ENCODE measurements around the gene CRYBB1.

CRYBB1 gene

DNA sequence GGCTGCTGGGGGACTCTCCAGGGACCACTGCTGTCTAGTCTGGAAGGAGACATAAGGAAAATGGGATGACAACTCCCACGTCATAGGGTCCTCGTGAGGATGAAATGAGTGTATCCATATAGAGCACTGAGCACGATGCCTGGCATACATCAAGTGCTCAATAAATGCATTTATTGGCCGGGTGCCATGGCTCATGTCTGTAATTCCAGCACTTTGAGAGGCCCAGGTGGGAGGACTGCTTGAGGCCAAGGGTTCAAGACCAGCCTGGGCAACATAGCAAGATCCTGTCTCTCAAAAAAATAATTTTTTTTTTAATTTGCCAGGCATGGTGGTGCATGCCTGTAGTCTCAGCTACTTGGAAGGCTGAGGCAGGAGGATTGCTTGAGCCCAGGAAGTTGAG lies 15.7 kb downstream of the CRYBB1 start:
- no peak for DNase-seq

DNA sequence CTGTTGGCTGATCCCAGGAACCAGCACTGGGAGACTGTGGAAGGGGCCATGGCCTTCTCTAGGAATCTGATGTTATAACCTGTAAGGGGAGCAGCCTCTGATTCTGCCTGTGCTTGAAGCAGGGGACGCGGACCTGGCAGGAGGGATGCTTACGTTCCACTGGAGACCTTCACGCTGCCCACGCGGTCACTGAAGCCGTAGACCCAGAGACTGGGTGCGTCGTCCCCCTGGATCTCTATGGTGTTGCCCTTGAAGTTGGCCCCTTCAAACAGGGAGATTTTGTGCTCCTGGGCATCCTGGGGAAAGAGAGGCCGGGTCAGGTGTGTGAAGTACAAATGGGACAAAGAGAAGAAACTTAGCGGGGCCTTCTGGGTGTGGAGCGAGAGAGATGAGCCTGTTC lies 16.1 kb downstream of the CRYBB1 start:
- no peak for DNase-seq

DNA sequence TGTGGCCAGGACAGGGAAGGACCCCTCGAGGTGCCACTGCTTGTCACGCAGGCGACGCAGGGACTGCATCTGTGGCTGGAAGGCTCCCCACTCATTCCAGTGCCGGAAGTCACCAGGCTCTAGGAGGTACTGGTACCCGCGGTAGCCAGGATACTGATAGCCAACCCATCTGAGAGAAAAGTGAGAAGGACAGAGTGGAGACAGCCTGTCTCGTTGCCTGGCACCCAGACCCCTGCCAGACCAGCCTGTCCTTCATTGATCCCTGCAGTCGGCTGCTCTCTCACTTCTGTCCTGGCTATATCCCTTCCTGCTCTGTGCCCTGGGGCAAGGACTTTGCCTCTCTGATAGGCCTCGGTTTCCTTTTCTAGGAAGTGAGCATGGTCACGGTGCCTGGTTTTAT lies 18.3 kb downstream of the CRYBB1 start:
- DNase-seq, result no peak

DNA sequence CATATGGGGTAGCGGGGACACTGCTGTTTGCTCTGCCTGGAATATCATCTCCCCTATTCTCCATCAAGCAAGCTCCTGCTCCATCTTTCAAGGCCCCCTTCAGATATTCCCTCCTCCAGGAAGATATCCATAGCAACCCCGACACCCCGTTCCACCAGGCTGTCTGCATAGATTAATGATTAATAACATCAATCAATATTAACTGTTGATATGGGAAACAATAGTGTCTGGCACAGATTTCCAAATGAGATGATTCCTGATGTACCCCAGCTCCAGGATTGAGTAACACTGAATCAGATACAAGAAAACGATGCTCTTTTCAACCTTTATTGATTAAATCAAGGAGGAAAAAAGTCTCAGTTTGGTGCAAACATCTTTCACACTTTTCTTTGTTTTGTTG lies 20.3 kb downstream of the CRYBB1 start:
- no peak for DNase-seq

DNA sequence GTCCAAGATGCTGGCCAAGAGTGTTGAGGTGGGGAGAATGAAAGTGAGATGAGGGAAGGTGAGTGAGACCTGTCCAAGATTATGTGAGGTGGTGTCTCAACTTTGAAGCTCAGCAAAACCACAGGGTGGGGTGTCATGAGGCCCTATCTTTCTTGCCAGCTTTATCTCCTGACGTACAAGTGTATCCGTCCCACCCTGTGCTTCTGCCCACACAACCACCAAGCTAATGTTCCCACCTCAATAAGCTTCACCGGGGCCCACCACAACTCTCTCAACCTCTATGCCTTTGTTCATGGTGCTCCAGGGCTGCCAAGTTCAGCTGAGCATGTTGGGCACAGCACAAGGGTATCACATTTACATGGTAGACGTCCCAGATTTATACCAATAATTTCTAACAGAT lies 20.8 kb downstream of the CRYBB1 start:
- DNase-seq, result no peak

DNA sequence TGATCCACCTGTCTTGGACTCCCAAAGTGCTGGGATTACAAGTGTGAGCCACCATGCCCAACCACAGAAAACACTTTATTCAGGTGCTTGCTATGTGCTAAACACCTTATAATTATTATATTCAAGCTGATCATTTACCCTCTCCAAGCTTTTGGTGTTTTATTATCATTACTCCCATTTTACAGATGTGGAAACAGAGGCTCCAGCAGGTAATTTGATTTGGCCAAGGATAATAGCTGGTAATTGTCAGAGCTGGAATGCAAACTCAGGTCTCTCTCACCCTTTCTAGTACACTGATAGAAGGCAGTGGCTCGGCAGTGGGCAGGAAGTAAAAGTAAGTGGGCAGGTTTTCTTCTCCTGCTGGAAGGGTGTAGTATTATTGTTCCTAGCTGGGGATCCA lies 24.1 kb downstream of the CRYBB1 start:
- no peak for DNase-seq

DNA sequence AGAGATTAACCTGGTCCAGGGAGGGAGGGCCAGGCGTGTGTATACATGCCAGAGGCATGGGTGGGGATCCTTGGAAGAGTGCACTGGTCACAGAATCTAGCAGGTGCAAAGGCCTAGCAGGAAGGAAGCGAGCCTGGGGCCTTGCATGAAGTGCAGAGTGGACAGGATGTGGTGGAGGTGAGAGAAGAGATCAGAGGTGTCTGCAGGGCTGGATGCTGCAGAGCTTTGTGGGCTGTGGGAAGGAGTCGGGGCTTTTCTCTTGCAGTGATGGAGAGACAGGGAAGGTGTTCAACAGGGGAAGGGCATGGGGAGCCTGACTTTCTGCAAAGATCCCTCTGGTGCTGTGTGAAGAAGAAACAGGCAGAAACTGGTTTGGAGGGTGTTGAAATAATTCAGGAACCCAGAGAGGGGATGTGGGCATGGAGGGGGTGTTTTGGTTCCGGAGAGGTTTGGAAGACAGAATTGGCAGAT lies 25.4 kb downstream of the CRYBB1 start:
- DNase-seq, result peak; percentile 61

DNA sequence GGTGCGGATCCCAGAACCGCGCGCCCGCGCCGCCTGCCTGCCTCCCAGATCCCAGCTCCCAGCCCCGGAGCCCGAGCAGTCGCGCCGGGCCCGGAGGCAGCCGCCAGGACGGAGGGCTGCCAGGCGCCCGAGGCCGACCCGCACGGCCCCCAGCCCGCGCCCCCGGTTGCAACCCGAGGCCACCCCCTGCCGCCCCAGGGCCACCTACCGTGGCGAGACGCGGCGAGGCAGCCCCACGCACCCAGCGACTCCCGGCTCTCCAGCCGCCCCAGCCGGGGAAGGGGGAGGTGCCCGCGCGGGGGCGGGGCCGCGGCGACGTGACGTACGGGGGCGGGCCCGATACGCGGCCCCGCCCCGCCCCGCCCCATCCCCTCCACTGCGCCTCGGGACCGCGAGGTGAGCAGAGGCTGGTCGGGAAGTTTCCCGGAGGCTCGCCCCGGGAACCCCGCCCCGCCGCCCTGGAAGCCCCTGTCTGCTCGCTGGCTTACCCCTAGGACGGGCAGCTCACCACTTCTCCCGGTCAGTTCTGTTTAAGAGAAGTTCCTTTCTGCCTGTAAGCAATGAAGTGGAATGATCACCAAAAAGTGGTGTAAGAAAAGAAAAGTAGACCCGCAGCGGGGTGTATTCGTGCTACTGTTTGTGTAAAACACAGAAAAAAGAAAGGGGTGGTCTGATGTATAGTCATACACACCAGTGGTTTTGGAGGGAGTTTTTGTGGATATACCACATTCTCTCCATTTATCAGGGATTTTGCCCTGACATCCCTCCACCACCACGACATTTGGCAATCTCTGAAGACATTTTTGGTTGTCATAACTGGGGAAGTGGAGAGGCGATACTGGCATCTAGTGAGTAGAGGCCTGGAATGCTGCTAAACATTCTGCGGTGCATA lies 27.7 kb downstream of the CRYBB1 start, which contains the start of gene TPST2:
Gene TPST2 (minus strand): TSS at position 288 of the 892 bp plus-strand sequence. CDS start 48,502 bp downstream, outside the sequence.
- DNase-seq, result peak; percentile 73

DNA sequence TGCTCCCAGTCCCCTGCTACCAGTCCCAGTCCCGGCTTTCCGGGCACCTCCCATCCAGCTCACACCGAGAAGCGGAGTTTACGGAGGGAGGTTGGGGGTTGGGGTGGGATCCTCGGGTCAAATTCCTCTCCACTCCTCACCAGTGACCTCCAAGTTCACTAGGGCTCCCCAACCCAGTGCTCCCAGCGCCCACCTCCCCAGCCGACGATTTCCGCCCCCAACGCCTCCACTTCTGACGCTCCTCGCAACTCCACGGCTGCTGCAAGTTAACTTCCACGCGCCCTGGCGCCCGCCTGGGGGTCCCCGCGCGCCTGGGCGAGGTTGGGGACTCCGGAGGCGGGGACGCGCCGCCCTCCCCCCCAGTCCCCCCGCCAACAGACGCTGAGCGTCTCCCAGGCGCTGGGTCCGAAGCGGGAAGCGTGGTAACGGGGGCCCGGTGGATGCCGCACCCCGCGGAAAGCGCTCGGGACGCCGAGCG lies 28.4 kb downstream of the CRYBB1 start:
- DNase-seq, result peak; percentile 23

DNA sequence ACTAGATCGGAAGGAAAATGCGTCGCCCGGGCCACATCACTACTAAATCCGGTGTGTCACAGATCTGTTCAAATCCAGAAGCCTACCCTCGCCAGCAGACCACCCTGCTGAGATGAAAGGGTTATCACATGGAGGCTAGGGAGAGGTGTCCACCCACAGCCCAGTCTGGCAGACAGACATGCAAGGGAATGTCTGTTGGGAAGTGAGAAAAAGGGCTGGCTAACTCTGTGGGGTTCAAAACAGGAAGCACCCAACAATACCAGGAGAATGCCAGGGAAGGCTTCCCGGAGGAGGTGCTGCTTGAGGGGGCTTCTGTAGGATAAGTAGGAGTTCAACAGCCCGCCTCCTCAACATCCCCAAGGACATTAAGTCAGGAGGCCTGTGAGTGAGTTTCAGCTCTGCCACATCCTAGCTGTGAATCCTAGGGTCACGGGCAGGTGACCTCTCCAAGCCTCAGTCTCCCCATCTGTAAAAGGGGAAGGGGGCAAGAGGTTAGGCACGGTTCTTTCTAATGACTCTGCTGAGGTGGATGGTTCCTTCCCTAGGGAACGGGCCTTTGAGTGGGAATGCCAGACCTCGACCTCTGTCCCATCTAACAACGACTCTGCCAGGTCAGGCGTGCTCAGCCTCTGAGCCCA lies 29.0 kb downstream of the CRYBB1 start:
- DNase-seq, result no peak

DNA sequence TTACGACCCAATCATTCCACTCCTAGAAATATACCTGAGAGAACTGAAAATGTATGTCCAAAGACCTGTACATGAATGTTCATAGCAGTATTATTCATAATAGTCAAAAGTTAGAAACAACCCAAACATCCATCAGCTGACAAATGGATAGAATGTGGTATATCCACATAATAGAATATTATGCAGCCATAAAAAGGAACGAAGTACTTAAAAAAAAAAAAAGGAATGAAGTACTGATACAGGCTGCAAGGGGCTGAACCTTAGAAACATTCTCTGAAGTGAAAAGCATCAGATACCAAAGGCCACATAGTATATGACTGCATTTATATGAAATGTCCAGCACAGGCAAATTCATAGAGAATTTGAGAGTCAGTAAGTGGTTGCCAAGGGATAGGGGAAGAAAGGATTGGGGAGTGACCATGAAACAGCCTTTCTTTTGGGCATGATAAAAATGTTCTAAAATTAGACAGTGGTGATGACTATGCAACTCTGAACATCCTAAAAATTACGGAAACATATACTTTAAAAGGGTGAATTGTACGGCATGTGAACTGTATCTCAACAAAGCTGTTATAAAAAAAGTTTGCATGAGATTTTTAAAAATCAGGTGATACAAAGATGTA lies 29.7 kb downstream of the CRYBB1 start:
- DNase-seq, result no peak

DNA sequence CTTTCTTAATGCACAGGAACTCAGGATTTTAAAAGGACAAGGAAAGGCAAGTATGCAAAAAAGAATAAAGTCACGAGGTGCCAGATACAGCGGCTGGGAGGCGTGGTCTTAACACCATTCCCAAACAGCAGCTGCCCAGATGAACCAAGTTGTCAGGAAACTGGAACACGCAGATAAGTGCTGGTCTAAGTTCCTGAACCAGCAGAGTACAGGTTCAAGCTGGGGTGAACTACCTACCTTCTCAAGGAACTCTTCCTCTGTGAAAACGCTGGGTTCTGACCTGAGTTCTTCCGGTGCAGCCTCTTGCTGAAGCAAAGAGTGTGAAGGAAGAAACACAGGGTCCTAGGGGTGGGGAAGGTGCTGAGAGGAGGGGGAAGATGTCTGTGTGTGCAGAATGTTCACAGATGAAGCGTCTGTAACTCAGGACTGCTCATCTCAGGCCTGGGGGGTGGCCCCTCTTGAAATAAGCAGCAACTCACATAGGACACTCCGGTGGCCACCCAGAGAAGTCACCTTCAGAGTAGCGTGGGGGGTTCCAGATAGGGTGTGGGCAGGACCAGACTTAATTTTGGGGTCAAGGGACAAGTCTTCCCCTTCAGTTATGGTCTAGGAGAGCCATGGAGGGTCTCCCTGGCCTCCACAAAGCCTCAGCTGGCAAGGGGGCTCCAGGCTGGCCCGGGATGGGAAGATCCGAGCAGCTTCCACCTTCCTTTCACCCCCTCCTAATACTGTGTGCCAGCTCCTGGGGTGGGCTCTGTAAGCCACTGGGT lies 31.1 kb downstream of the CRYBB1 start:
- no peak for DNase-seq

DNA sequence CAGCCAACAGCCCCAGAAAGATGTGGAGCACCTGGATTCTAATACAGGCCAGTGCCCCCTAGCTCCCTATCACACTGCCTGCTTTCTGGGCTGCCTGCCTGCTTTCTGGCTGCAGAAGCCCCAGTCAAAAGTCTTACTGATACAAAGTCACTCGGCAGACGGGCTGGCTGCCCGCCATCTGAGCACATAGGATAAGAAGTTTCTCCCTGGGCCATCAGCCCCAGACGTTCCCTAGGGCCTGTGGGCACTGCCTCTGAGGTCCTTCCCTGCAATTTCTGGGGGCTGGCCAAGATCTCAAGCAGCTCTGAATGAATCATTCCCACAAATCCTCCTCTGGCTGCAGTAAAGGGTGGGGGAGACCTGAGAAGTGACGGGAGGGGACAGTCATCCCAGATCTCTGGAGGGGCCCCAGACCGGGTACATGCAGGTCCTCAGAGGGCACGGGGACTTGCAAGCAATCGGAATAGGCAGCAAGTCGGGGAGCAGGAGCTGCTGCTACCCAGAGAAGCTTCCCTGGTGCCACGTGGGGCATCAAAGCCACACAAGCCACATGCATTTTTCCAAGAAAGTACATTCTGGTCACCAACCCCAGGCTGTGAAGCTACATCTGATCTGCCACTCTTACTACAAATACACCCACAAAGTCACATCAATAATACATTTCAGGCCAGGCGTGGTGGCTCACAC lies 32.6 kb downstream of the CRYBB1 start:
- no peak for DNase-seq

DNA sequence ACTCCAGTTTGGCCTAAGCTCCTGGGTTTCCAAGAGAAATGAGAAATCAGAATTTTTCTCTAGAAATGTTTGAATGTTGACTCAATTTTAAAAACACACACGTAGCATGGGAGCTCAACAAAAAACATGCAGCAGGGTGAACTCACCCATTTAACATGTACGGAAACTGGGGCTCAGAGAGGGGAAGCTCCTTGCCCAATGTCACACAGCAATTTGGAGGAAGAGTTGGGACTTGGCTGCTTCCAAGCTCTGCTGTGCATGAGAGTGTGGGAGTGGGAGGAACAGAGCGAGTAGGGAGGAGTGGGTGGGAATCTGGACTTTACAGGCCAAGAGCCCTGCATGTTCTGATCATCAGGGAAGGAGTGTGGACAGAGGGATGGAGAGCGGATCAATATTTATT lies 33.8 kb downstream of the CRYBB1 start:
- DNase-seq, result no peak

DNA sequence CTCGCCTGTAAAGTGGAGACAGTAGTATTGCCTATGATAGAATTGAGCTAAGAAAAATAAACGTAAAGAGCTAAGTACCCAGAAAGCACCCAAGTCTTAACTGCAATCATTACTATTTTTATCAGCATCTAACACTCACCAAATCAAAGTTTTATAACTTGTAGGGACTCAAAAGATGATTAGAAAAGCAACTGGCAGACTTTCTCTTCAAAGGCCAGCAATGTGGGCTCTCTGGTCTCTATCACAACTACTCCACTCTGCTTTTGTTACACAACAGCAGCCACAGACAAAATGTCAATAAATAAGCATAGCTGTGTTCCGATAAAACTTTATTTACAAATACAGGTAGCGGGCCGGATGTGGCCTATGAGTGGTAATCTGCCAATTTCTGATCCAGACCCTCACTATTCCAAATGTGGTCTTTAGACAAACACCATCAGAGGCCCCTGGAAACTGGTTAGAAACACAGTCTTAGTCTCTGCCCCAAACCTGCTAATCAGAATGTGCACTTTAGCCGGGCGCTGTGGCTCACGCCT lies 36.1 kb downstream of the CRYBB1 start:
- DNase-seq, result no peak

DNA sequence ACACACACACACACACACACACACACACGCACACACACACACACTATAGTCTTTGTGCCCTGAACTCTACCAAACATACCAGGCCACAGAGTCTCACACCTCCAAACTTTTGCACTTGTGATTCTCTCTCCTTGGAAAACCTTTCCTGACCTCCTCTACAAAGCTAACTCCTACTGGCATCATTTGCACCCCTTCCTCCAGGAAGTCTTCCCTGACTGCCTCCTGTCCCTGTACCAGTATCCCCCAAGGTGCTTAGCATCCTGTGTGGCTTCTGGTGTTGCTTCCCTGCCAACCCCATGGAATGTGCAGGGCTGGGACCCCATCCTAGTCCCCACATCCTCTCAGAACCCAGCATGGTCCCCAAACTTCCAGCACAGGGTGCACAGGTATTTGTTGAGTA lies 36.8 kb downstream of the CRYBB1 start:
- no peak for DNase-seq

DNA sequence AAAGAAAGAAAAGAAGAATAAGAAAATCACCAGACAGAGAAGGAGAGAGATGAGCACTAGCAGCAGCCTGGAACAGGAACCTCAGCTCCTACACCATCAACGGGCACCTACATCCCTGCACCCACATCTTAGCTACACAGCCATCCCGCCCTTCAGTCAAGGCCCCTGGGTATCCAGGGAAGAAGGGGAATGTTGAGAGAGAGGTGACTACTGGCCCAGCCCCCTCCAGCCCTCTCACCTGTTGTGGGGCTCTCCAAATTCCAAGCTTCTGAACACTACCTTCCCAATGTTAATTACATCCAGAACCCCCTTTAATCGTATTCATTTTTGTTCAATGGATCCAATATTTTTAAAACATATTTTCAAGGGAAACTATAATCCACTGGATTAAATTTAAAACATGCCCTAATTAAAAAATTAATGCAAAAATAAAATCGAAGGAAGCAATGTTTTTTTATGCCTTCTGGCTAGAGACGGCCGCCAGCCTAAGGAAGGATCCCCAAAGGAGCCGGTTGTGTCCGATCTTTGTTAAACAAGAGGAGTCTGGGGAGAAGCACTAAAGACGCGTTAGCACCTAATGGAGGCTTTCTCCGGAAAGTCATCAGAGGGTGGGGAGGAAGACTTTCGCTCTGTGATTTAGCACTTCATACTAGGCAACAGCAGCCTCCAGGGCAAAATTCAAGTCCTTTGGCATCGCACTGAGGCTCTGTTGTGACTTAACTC lies 37.4 kb downstream of the CRYBB1 start:
- DNase-seq, result no peak

DNA sequence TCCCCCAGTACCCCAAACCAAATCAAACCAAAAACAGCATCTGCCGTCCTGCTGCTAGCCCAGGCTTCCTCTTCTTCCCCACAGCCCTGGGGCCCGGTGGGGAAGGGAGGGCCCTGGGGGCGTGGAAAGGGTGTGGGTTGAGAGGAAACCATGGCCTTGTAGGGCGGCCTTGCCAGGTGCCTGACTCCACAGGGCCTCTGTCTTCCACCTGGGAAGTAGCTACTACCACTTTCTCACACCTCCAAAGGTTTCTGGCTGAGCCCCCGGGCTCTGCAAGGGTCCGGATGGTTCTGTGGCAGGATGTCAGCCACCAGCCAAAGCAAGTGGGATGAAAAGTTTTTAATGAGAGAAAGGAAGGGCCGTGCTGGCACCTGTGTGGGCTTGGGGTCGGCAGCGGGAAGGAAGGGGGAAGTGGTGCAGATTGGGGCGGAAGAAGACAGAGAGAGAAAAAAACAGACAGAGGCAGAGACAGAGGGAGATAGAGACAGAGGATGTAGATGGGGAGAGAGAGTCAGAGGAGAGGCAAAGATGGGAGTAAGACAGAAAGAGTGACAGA lies 38.4 kb downstream of the CRYBB1 start:
- DNase-seq, result peak; percentile 60

DNA sequence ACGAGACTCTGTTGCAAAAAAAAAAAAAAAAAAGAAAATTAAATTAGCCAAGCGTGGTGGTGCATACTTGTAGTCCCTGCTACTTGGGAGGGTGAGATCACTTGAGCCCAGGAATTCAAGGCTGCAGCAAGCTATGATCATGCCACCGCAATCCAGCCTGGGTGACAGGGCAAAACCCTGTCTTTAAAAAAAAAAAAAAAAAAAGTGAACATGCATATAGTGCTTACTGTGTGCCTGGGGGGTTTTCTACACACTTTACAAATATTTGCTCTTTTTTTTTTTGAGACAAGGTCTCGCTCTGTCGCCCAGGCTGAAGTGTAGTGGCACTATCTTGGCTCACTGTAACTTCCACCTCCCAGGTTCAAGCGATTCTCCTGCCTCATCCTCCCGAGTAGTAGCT lies 40.7 kb downstream of the CRYBB1 start:
- no peak for DNase-seq

DNA sequence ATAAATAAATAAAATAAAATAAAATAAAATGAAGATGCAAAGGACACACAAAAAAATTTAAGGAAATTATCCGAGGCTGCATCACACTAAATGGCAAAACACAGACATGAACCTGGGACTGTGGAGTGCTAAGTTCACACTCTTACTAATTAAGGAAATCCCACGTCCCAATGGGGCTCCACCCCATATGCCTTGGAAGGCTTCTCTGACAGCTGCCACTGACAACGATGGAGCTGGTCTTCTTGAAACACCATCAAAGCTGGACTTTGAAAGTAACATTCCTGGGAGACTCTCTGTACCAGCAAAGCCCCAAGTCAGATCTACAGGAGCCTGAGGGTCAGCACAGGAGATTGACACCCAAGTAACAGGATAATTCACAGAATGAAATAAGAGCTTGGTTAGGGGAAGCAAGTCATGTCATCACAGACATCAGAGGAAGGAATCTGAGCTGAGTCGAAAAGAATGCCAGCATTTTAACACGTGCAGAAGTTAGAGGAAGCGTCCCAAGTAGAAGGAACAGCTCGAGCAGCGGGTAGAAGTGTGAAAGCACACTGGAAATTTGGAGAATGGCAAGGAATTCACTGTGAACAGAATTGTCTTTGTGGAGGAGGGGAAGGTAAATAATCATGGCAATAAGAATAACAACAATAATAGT lies 41.7 kb downstream of the CRYBB1 start:
- no peak for DNase-seq

All from central memory CD4-positive, alpha-beta T cell (primary cell).